SK-N-SH (cell line): ENCODE measurements around the gene TBC1D5.

ENCODE experiments used
- CTCF ChIP-seq: fragments of 200-600 bp; sonication (generic); IDR thresholded peaks from 2 replicates; pipeline ENCODE4 v1.6.1; 2017; ENCODE audit warnings: antibody characterized with exemption, mild to moderate bottlenecking, moderate library complexity
- EP300 ChIP-seq, 2 experiments: IDR thresholded peaks; 2 replicates each; pipeline versions ENCODE4 v1.4.0 to v1.6.1; 2012; ENCODE audit warnings: borderline replicate concordance in 1 of 2, low read depth in 1 of 2, low read length in 1 of 2
- NRF1 ChIP-seq: IDR thresholded peaks from 2 replicates; pipeline ENCODE4 v1.6.1; 2012; ENCODE audit warnings: low read depth, mild to moderate bottlenecking, low read length
- RFX5 ChIP-seq: IDR thresholded peaks from 2 replicates; pipeline ENCODE4 v1.6.1; 2012; ENCODE audit warnings: mild to moderate bottlenecking, improper control_type of control experiment, low read length
- TEAD4 ChIP-seq: IDR thresholded peaks from 2 replicates; pipeline ENCODE4 v1.4.0; 2012; ENCODE audit warnings: mild to moderate bottlenecking, borderline replicate concordance; ENCODE audit not compliant: insufficient read depth
- YY1 ChIP-seq: IDR thresholded peaks from 2 replicates; pipeline ENCODE4 v1.4.0; 2012; ENCODE audit warnings: low read depth, mild to moderate bottlenecking

- TF ChIP-seq TEAD4 (no peak), YY1 (no peak), NRF1 (no peak), CTCF (no peak), EP300 (IDR thresholded peaks at IDR 0.05; ENCODE audit: borderline replicate concordance in 1 of 2, low read depth in 1 of 2, low read length in 1 of 2) (no peak), RFX5 (no peak)
Measured at GRCh38 chr3:17443142-17443541, 299.3 kb downstream of the TBC1D5 start.
